C4-2B (cell line): Measurements from ENCODE around the gene COL13A1.

Source experiments
- H3K27ac ChIP-seq: fragments of 450-650 bp; 2 replicates; pipeline ENCODE4 v1.5.1; 2017
- CTCF ChIP-seq: fragments of 450-650 bp; conservative IDR thresholded peaks from 2 replicates; pipeline ENCODE4 v1.5.1; 2017; ENCODE audit warnings: mild to moderate bottlenecking
- ZFX ChIP-seq: fragments of 450-650 bp; IDR thresholded peaks from 2 replicates; pipeline ENCODE4 v1.6.1; 2017

COL13A1 gene

GRCh38 chr10:69760072-69760471, 41.6 kb upstream of the COL13A1 start:
- no peak for TF ChIP-seq CTCF
- no peak for TF ChIP-seq ZFX
- H3K27ac ChIP-seq = no peak overlapping the region

GRCh38 chr10:69761320-69761719, 40.4 kb upstream of the COL13A1 start:
- TF ChIP-seq ZFX (no peak), CTCF (no peak)

GRCh38 chr10:69766161-69766910, 35.4 kb upstream of the COL13A1 start:
- TF ChIP-seq ZFX = no peak
- TF ChIP-seq CTCF = no peak
- H3K27ac ChIP-seq = no peak overlapping the region

More at GRCh38 chr10:69761320-69761719, 40.4 kb upstream of the COL13A1 start:
- H3K27ac ChIP-seq = no peak overlapping the region

- no peak overlapping the region for H3K27ac ChIP-seq
- TF ChIP-seq ZFX (no peak), CTCF (no peak)
Observed at GRCh38 chr10:69767793-69768192, 33.9 kb upstream of the COL13A1 start.

GRCh38 chr10:69768386-69768785, 33.3 kb upstream of the COL13A1 start:
- no peak overlapping the region for H3K27ac ChIP-seq
- TF ChIP-seq CTCF (no peak), ZFX (no peak)

GRCh38 chr10:69769395-69769992, 32.2 kb upstream of the COL13A1 start:
- TF ChIP-seq CTCF = no peak
- TF ChIP-seq ZFX = no peak
- H3K27ac ChIP-seq = no peak overlapping the region

GRCh38 chr10:69772933-69773704, 28.6 kb upstream of the COL13A1 start:
- TF ChIP-seq CTCF (no peak), ZFX (no peak)
- no peak overlapping the region for H3K27ac ChIP-seq
